GM18498 (cell line): ENCODE measurements around the gene SPRR4.

Experiments used
- ATAC-seq: cut with Tn5 transposase; IDR thresholded peaks from one replicate; pipeline ENCODE4 v1.9.1; 2021; ENCODE audit warnings: mild to moderate bottlenecking, moderate library complexity; ENCODE audit not compliant: unreplicated experiment

The SPRR4 gene, protein sequence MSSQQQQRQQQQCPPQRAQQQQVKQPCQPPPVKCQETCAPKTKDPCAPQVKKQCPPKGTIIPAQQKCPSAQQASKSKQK

GRCh38 chr1:152970495-152970894 lies at the start of gene SPRR4:
Gene SPRR4, plus strand, starts transcription at chr1:152970648. Its CDS starts 1,243 bp downstream, at chr1:152971891.
- ATAC-seq: no peak

GRCh38 chr1:152924191-152924590 lies 46.3 kb upstream of the SPRR4 start:
- ATAC-seq: no peak

GRCh38 chr1:152926091-152926490 lies 44.4 kb upstream of the SPRR4 start:
- peak; percentile 69 for ATAC-seq

- no peak for ATAC-seq
Observed at GRCh38 chr1:152928671-152929070, 41.8 kb upstream of the SPRR4 start.

- ATAC-seq: no peak
Observed at GRCh38 chr1:152932170-152932811, 38.2 kb upstream of the SPRR4 start.

GRCh38 chr1:152933196-152933595 lies 37.3 kb upstream of the SPRR4 start:
- ATAC-seq: no peak

GRCh38 chr1:152940614-152941013 lies 29.8 kb upstream of the SPRR4 start:
- no peak for ATAC-seq

GRCh38 chr1:152941037-152941711 lies 29.3 kb upstream of the SPRR4 start:
- no peak for ATAC-seq

DNA sequence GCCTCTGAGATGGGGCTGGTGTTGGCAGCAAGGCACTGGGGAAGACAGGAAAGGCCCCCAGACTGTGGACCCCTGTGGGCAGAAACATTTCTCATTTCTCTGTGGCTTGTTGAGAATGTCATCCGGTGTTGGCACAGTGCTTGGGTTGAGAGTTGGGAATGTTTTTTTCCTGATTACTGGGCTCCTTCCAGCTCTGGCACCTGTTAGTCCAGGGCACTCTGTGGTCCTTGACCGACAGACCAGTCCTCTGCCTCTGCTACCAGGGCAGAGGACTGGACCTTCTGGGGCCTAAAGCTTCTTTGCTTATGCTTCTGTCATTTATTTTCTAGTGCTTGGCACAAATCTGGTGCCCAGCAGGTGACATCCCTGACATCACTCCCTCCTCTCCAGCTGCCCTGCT lies 28.3 kb upstream of the SPRR4 start:
- no peak for ATAC-seq

DNA sequence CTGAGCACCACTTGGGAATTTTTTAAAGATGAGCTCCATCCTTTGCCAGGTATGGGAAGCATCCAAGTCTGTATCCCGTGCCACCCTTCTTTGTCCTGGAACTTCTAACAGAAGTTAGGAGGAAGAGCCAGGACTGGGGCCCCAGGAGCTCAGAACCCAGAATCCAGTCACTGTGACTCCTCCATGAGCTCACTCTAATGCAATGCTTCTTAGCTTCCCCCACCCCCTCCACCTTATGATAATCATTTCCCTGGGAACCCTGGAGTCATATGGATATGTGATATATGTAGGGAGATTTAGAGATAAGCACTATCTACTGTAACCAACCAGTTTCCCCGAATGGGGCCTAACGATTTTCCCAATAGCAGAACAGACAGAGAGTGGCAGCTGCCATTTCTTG lies 24.2 kb upstream of the SPRR4 start:
- ATAC-seq: no peak

DNA sequence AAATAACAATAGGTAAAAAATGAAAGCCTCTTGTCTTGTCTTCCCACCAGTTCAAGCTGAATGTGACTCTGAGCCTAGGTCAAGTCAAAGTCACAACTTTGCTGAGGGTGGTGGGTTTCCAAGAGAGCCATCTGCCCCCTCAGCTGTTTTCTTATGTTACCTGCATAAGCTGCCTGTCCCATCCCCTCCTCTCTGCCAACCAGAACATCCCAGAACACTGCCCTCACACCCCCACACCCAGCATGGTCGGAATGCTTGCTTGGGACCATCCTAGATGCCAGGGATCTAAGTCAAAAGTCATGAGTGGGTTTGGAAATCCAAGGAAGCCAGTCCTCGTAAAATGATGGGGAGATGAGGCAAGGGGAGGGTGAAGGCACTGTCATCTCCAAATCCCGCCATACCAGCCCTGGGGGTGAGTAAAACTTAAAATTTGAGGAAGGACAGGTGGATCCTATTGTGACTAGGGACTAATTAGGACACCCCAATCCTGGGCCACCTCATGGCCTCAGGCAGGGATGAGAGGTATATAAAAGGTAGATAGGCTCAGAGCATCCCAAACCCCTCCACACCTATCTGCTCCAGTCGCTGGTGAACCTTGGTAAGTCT lies 23.7 kb upstream of the SPRR4 start, which contains the start of gene SPRR5:
SPRR5 (plus strand) TSS at position 556 of the 606 bp plus-strand sequence. CDS start 1,349 bp downstream, outside the sequence.
- ATAC-seq: no peak

DNA sequence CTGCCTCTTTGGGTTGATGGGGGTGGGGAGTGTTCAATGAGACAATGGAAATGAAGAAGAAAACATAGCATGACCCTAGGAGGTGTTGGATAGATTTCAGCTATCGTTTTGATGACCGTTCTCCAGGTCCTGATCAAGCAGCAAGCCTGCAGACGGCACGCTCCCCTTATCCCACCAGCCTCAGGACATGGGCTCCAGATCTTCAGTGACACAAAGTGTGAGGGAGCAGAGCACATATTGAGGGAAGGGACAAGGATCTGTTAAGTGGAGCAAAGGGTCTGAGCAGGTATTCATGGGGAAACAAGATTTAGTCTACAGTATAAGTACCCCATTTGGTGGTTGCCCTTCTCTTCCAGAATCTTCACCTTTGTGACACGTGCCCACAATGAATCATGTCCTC lies 18.7 kb upstream of the SPRR4 start:
- ATAC-seq: no peak

GRCh38 chr1:152953761-152954160 lies 16.7 kb upstream of the SPRR4 start:
- no peak for ATAC-seq

- no peak for ATAC-seq
Observed at GRCh38 chr1:152954436-152954835, 16.0 kb upstream of the SPRR4 start.

DNA sequence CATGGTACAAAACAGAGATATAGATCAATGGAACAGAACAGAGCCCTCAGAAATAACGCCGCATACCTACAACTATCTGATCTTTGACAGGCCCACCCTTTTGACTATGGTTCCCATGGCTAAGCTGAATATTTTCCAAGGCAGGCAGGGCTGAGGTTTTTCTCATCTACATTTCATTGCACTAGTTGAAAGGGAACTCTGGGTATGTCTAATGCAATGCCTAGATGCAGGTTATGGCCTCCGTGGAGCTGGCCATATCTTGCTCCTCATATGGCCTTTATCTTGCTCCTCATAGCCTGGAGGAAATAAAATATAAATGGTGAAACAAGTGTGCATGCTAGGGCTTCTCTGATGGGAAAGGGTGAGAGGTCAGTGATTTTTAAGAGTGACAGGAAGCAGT lies 12.9 kb upstream of the SPRR4 start:
- ATAC-seq: no peak

DNA sequence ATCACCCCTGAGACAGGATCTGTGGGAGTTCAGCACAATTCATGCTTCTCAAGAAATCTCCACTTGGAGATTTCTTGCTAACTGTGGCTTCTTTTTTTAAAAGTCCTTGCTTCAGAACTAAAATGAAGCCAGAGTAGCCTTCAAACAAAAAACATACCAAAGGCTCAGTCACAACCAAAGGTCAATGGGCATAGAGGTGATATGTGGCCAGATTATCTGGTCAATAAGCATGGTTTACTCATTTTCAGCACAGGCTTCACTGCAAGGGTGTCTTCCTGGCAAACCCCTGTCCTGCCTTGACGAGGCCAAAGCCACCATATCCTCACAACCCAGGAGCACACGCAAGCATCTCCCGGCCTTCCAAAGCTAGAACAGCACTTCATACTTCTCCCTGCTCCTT lies 11.2 kb upstream of the SPRR4 start:
- ATAC-seq: no peak

GRCh38 chr1:152959801-152960451 lies 10.5 kb upstream of the SPRR4 start:
- no peak for ATAC-seq

DNA sequence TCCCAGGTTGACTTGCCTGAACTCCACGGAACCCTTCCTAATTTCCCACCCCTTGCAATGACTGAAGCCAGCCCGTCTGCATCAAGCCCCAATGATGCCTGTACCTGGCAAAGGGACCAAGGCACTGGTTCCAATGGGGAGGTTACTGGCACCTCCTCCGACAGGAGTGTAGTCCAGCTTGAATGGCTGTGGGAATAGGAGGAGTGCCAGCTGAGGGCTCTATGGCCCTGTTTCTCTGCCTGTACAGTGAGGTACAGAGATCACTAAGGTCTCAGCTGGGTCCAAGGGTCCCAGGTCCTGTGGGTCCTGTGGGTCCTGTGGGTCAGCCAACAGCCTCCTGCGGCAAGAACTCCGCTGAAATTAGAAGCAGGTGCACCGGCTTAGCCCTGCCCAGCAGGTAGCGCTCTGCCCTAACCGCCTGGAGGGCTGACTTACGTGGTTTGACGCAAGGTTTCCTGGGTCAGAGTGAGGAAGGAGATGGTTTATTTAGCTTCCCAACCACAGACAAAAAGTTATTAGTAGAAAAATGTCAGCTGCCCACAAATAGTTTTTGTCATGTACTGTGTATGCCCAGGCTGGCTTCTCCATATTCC lies 9.9 kb upstream of the SPRR4 start:
- ATAC-seq: no peak

GRCh38 chr1:152961226-152961891 lies 9.1 kb upstream of the SPRR4 start:
- no peak for ATAC-seq

- ATAC-seq: no peak
Observed at GRCh38 chr1:152962876-152963415, 7.5 kb upstream of the SPRR4 start.
